ENCODE measurements around the gene VENTX.

GRCh38 chr10:133230044-133230361, 7.7 kb upstream of the VENTX start, which contains the start of gene UTF1:
- TF ChIP-seq CTCF (IDR thresholded peaks at IDR 0.05): no peak
- TF ChIP-seq REST (IDR thresholded peaks at IDR 0.05; ENCODE audit: insufficient read depth in 1 of 2, low read depth in 2 of 2, low read length in 1 of 2): no peak

Data from Panc1 (cell line).